CD14-positive monocyte (primary cell): ENCODE data around the gene S100Z. TPM values are rescaled to one million over a fixed set of nuclear protein-coding genes. Genes with fewer than 3 reads are reported as not detected.

ENCODE experiments used
- DNase-seq, 3 donors: peaks; one replicate each; pipeline ENCODE4 v3.0.0-alpha.2; 2011 to 2022
- H2AFZ ChIP-seq: 2 replicates; pipeline ENCODE4 v1.6.0; 2012; ENCODE audit warnings: mild to moderate bottlenecking, low read depth, low read length, inconsistent platforms; ENCODE audit not compliant: insufficient read depth, poor library complexity, severe bottlenecking
- H3K27ac ChIP-seq, 2 donors: 1 replicate in 1 of 2; 2 replicates in 1 of 2; pipeline ENCODE4 v1.5.1; 2012 to 2013; ENCODE audit warnings: low read length in 2 of 2, control low read depth in 1 of 2, inconsistent platforms in 1 of 2, low read depth in 1 of 2, mild to moderate bottlenecking in 1 of 2
- H3K27me3 ChIP-seq, 2 donors: one replicate each; pipeline versions ENCODE4 v1.6.0 to v1.6.1; 2011 to 2013; ENCODE audit warnings: low read length in 2 of 2; ENCODE audit not compliant: control insufficient read depth in 2 of 2, insufficient read depth in 2 of 2
- H3K36me3 ChIP-seq, 2 donors: replicated peaks in 1 of 2; 1 replicate in 1 of 2; 2 replicates in 1 of 2; pipeline versions ENCODE4 v1.5.1 to v1.6.1; 2012 to 2013; ENCODE audit warnings: low read length in 2 of 2, control low read depth in 1 of 2, inconsistent platforms in 1 of 2, mild to moderate bottlenecking in 1 of 2; ENCODE audit not compliant: insufficient read depth in 2 of 2, control insufficient read depth in 1 of 2
- H3K4me1 ChIP-seq, 2 donors: 1 replicate in 1 of 2; 2 replicates in 1 of 2; pipeline versions ENCODE4 v1.5.1 to v1.6.1; 2012 to 2013; ENCODE audit warnings: low read length in 2 of 2, control low read depth in 1 of 2, inconsistent platforms in 1 of 2, mild to moderate bottlenecking in 1 of 2, moderate library complexity in 1 of 2; ENCODE audit not compliant: insufficient read depth in 2 of 2, control insufficient read depth in 1 of 2
- H3K4me2 ChIP-seq: replicated peaks from 2 replicates; pipeline ENCODE3; 2012; ENCODE audit warnings: low read length, moderate library complexity, mild to moderate bottlenecking; ENCODE audit not compliant: poor library complexity, severe bottlenecking; ENCODE audit errors: extremely low read depth
- H3K4me3 ChIP-seq, 3 experiments: fragments of 200-600 bp in 1 of 3; sonication (generic) in 1 of 3; replicated peaks in 1 of 3; 1 replicate in 2 of 3; 2 replicates in 1 of 3; pipeline ENCODE4 v1.5.1; 2011 to 2013; ENCODE audit warnings: low read length in 3 of 3, mild to moderate bottlenecking in 3 of 3, control low read depth in 2 of 3, low read depth in 2 of 3, inconsistent platforms in 1 of 3, moderate library complexity in 1 of 3
- H3K79me2 ChIP-seq: 2 replicates; pipeline ENCODE4 v1.6.0; 2012; ENCODE audit warnings: mild to moderate bottlenecking, control low read depth, inconsistent platforms, low read length, moderate library complexity; ENCODE audit not compliant: insufficient read depth
- H3K9ac ChIP-seq: 2 replicates; pipeline ENCODE4 v1.6.0; 2017; ENCODE audit warnings: low read length, mild to moderate bottlenecking; ENCODE audit not compliant: insufficient read depth, poor library complexity, severe bottlenecking
- H3K9me3 ChIP-seq, 2 donors: replicated peaks in 1 of 2; 1 replicate in 1 of 2; 2 replicates in 1 of 2; pipeline versions ENCODE4 v1.5.1 to v1.6.1; 2012 to 2013; ENCODE audit warnings: low read length in 2 of 2, control low read depth in 1 of 2; ENCODE audit not compliant: control insufficient read depth in 1 of 2, insufficient read depth in 1 of 2
- H4K20me1 ChIP-seq: 2 replicates; pipeline ENCODE4 v1.6.0; 2012; ENCODE audit warnings: mild to moderate bottlenecking, low read length, control low read depth, moderate library complexity; ENCODE audit not compliant: insufficient read depth
- H3K27ac Mint-ChIP-seq, 7 donors: one replicate each; pipeline ENCODE4 v1.8.0; 2020; ENCODE audit warnings: mild to moderate bottlenecking in 7 of 7, mixed read lengths in 7 of 7, moderate library complexity in 6 of 7, inconsistent platforms in 2 of 7
- H3K27me3 Mint-ChIP-seq, 3 donors: one replicate each; pipeline ENCODE4 v1.8.0; 2021 to 2022; ENCODE audit warnings: low read depth in 3 of 3, mild to moderate bottlenecking in 3 of 3, mixed read lengths in 3 of 3, moderate library complexity in 3 of 3, inconsistent platforms in 1 of 3
- H3K36me3 Mint-ChIP-seq, 2 donors: one replicate each; pipeline ENCODE4 v1.8.0; 2020; ENCODE audit warnings: mixed read lengths in 2 of 2, inconsistent platforms in 1 of 2, mild to moderate bottlenecking in 1 of 2
- H3K4me1 Mint-ChIP-seq: one replicate; pipeline ENCODE4 v1.8.0; 2020; ENCODE audit warnings: mild to moderate bottlenecking, mixed read lengths
- H3K4me3 Mint-ChIP-seq, 2 donors: one replicate each; pipeline ENCODE4 v1.8.0; 2020; ENCODE audit warnings: mild to moderate bottlenecking in 2 of 2, mixed read lengths in 2 of 2, moderate library complexity in 1 of 2
- H3K9me3 Mint-ChIP-seq, 7 donors: one replicate each; pipeline ENCODE4 v1.8.0; 2020 to 2022; ENCODE audit warnings: mixed read lengths in 7 of 7, mild to moderate bottlenecking in 6 of 7, moderate library complexity in 6 of 7, inconsistent platforms in 2 of 7
- CTCF ChIP-seq: fragments of 200-600 bp; IDR thresholded peaks from one replicate; pipeline ENCODE4 v1.8.0; 2022; ENCODE audit warnings: antibody characterized with exemption, mild to moderate bottlenecking
- WGBS: methylation state at CpG from one replicate; pipeline ENCODE4 v1.1.5; 2013; ENCODE audit warnings: missing lambda C conversion rate; ENCODE audit not compliant: insufficient coverage; 5-methylcytosine and 5-hydroxymethylcytosine counted together
- intact Hi-C, 2 donors: fragments of 100-400 bp; cut with micrococcal nuclease; formaldehyde crosslinking; loops; one replicate each; pipeline versions ENCODE4 v1.15.0 to v1.15.1; 2023
- polyA plus RNA-seq, 3 donors: library from polyadenylated mRNA; depleted of rRNA in 1 of 3; unstranded in 2 of 3; stranded (reverse) in 1 of 3; fragments of 300-500 nt in 2 of 3; fragments of >200 nt in 1 of 3; fragmentation: Illumina TruSeq in 2 of 3; gene quantifications; 1 replicate in 2 of 3; 2 replicates in 1 of 3; pipeline ENCODE4 v1.2.3, GENCODE V29; 2012 to 2021

The S100Z gene
- polyA plus RNA-seq, 3 donors, result 13.4 to 39.3 (median 21.2) TPM

- no peak for TF ChIP-seq CTCF
- WGBS, result 95% methylated on average over 4 of the region's 4 CpGs
- Histone ChIP-seq H3K36me3 (no peaks in the 10 kb centered on the region), H3K4me3 (no peak overlapping the region), H3K27me3 (no peaks in the 10 kb centered on the region), H3K9ac (no peak overlapping the region), H3K27ac (no peak overlapping the region), H4K20me1 (no peaks in the 10 kb centered on the region), H3K79me2 (no peaks in the 10 kb centered on the region), H3K4me1 (no peaks in the 10 kb centered on the region), H2AFZ (no peak overlapping the region), H3K4me2 (no peak overlapping the region), H3K9me3 (no peaks in the 10 kb centered on the region)
- intact Hi-C loops, result no loop called here
- peaks cover 0 to 2% of the 10 kb centered on the region in 2 donors for H3K36me3 Mint-ChIP-seq
- no peak overlapping the region for H3K4me3 Mint-ChIP-seq
- DNase-seq, result no peak
- H3K4me1 Mint-ChIP-seq, result no peaks in the 10 kb centered on the region
- no peaks in the 10 kb centered on the region for H3K27me3 Mint-ChIP-seq
- H3K27ac Mint-ChIP-seq, result no peak overlapping the region
- H3K9me3 Mint-ChIP-seq, result peaks cover 0 to 2% (median 0%) of the 10 kb centered on the region in 7 donors
Measured at GRCh38 chr5:76930083-76930482, 80.3 kb downstream of the S100Z start.

GRCh38 chr5:76938177-76938576 lies 88.4 kb downstream of the S100Z start:
- Histone ChIP-seq H3K9ac (no peak overlapping the region), H2AFZ (no peak overlapping the region), H3K79me2 (no peaks in the 10 kb centered on the region), H3K27ac (no peak overlapping the region), H3K4me3 (no peak overlapping the region), H3K4me1 (no peaks in the 10 kb centered on the region), H3K4me2 (no peak overlapping the region), H3K36me3 (no peaks in the 10 kb centered on the region), H4K20me1 (no peaks in the 10 kb centered on the region), H3K27me3 (no peaks in the 10 kb centered on the region), H3K9me3 (no peaks in the 10 kb centered on the region)
- no peak for TF ChIP-seq CTCF
- Mint-ChIP-seq H3K4me3 (no peak overlapping the region), H3K27ac (no peak overlapping the region), H3K36me3 (no peaks in the 10 kb centered on the region), H3K27me3 (peaks cover 0 to 3% (median 0%) of the 10 kb centered on the region in 3 donors), H3K9me3 (peaks cover 0 to 5% (median 0%) of the 10 kb centered on the region in 7 donors), H3K4me1 (no peaks in the 10 kb centered on the region)
- intact Hi-C loops, result no loop called here
- DNase-seq, result no peak
